ENCODE results near the gene CDC37.

The CDC37 gene
- total RNA-seq = 160 to 226 reads per million in 2 donors

DNA sequence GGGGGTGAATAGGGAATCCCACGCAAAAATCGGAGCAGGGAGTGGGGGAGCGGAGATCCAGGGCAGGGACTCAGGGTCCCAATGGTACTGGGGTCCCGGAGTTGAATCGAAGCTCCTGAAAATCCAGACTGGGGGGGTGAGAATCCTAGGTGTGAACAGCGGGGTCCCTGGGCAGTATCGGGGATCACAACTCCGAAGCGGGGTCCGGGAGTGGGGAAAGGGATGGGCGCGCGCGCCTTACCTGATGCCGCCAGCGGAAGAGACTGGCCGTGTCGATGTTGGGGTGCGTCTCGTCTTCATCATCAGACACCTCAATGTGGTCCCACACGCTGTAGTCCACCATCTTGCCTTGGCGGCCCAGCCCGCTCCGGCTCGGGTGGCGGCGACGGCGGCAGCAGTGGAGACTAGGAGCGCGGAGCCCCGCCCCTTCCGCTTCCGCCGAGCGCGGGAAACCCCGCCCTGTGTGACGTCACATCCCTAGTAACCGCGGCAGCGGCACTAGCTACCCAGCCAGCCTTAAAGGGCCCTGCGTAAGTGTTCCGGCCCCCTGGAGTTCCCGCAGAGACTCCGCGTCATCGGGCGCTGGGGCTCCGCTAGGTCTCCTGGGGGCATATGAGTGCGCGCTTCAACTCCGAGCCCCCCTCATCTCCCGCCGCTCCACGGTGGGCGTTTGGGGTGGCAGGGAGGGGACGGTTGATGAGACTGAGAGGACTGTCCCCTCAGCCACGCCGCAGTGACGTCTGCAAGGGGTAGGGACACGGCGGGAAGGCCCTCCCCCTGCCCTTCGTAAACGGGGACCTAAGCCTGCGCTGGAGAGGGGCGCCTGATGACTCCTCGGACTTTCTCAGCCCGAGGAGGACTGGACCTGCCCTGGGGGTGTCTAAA is at the start of gene CDC37:
CDC37 (minus strand) TSS at position 406 of the 885 bp plus-strand sequence; CDS start at position 343, 63 bp downstream.
- DNase-seq = peak; percentile 96 to 97 (median 97)

DNA sequence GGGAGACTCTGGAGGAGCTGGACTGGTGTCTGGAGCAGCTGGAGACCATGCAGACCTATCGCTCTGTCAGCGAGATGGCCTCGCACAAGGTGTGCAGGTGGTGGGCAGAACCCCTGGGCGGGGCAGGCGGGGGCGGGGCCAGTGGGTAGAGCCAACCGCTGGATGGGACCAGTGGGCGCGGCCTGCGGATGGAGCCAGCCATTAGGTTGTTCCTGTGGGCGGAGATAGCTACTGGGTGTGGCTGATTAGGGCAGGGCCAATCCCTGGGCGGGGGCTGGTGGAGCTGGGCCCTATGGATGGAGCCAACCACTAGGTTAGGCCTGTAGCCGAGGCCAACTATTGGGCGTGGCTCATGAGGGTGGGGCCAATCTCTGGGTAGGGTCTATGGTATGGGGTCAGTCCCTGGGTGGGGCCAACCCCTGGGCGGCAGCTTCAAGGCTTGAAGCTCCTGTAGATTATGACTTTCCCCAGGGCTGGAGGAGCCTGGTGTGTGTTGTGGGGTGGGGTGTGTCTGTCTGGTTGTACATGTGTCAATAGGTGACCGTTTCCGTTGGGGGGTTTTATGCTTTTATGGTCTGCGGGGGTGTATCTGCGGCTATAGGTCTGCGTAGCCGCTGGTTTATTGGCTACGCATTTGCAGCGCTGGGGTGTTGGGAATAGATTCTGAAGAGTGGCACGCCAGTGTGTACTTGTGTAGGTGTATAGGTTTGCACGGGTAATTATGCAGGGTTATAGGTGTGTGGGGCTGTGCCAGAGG is 47.7 kb upstream of the CDC37 start:
- no peak for DNase-seq

DNA sequence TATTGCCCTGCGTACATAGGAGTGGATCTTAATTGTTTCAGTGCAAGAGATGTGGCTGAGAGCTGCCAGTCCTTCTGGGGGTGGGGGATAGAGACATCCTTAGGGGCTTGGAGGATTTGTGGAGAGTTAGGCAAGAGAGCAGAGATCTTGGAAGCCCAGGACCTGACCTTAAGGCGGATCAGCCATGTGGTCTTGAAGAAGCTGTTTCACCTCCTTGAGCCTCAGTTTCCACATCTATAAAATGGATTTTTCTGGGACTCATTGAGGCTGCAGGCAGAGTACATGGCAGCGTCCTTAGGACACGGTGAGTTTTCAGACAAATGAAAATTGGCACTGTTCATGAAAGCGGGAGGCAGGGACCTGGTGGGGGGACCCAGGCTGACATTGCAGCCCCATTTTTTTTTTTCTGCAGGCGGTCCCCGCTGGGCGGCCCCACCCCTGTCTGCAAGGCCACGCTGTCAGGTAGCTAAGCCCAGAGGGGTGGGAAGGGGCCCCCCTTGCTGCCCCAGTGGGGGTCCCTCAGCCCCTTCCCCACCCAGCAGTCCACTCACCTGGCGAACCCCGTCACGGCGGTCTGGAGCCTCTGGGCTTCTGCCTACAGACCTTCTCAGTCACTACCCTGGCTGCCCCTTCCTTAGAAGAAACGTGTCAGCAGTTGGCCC is 47.0 kb upstream of the CDC37 start:
- DNase-seq = no peak

DNA sequence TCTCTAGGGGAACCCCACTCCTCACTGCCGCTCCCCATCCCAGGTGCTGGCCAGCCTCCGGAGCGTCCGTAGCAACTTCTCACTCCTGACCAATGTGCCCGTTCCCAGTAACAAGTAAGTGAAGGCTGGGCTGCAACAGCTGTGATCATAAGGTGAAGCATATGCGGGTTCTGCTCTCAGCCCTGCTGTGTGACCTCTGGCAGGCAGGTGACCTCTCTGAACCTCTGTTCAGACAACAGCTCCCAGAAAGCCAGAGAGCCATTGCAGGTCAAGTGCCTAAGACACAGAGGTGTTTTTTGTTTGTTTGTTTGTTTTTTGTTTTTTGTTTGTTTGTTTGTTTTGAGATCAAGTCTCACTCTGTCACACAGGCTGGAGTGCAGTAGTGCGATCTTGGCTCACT is 45.7 kb upstream of the CDC37 start:
- DNase-seq = no peak

DNA sequence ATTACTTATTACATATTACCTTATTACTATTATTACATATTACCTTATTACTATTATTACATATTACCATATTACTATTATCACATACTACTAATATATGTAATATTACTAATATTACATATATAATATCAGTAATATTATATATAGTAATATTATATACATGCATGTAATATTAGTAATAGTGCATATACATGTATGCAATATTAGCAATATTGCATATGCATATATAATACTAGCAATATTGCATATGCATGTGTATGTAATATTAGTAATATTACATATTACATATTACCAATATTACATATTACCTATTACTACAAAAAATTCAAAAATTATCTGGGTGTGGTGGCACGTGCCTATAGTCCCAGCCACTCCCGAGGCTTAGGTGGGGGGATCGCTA is 39.4 kb upstream of the CDC37 start:
- no peak for DNase-seq

DNA sequence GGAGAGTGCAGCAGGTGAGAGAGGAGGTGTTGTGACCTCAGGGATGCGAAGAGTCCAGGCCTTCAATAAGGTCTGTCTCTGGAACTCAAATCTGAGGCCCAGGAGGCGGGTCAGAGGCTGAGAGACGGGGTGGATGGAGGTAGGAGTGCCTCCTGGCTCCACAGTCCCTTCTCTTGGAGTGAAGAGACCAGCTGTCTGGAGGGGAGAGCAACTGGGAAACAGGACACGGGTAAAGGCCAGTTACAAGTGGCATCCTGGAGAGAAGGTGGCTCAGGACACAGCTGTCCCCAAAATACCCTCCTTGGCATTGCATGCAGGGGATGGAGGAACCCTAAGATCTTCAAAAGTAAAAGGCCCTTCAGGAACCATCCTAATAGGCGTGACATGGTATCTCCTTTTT is 36.2 kb upstream of the CDC37 start:
- no peak for DNase-seq

DNA sequence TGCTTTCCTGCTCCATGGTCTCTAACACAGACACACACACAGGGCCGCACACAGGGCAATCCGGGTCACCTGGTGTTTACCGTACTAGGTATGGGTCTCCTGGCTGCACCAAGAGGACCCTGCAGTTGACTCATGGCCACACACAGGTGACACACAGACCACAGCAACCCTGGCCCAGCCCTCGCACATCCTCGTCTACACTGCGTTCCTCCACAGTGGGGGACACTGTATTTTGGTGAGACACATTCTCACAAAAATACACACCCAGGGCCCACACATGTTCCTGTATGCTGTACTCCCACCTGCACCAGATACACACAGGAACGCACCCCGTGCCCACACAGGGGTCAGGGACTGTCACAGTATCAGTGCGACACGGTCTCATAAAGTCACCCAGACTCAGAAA is 29.8 kb upstream of the CDC37 start:
- DNase-seq = no peak

DNA sequence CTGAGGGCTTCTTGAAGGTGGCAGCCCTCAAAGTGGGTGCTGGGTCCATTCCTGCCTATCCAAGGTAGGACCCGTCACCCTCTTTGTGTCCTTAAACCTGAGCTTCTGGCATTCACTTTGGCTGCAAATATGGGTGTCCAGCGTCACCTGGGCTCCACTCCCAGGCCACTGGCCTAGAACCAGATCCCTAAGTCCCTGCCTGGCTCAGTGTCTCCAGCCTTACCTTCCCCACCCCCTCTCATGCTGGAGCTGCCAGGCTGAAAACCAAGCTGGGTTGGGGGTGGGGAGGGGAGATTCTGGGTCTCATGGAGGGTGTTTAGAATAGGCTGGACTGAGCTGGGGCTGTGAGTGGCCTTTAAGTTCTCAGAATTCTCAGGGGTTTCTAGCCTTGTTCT is 29.4 kb upstream of the CDC37 start:
- DNase-seq = no peak

DNA sequence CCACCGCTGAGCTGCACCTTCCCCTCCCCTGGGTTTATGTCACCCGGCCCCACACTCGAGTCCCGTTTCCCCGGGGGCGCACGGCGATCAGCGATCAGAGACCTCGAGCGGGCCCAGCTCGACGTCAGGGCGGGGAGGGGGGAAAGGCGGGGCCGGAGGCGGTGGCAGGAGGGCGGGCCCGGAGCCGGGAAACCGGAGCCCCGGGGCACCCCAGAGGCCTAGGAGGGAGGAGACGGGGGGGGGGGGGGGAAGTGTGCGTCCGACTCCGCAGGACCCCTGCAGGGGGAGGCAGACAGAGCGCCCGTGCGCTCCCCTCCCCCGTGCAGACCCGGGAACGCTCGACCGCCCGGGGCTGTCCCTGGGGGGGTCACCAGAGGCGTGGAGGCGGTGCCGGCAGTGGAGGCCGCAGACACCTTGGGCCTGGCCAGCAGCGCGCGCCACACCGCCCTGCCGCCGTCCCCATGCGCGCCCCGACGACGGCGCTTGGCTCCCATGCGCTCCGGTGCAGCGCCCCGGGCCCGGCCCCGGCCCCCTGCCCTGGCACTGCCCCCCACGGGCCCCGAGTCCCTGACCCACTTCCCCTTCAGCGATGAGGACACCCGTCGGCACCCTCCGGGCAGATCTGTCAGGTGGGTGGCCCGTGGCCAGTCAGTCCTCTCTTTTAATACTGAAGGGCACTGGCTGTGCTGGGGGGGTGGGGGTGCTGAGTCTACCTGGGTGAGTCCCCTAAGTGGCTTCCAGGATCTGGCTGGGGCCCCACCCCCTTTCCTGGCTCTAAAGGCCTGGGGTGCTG is 28.8 kb upstream of the CDC37 start:
- peak; percentile 44 to 80 (median 69) for DNase-seq

DNA sequence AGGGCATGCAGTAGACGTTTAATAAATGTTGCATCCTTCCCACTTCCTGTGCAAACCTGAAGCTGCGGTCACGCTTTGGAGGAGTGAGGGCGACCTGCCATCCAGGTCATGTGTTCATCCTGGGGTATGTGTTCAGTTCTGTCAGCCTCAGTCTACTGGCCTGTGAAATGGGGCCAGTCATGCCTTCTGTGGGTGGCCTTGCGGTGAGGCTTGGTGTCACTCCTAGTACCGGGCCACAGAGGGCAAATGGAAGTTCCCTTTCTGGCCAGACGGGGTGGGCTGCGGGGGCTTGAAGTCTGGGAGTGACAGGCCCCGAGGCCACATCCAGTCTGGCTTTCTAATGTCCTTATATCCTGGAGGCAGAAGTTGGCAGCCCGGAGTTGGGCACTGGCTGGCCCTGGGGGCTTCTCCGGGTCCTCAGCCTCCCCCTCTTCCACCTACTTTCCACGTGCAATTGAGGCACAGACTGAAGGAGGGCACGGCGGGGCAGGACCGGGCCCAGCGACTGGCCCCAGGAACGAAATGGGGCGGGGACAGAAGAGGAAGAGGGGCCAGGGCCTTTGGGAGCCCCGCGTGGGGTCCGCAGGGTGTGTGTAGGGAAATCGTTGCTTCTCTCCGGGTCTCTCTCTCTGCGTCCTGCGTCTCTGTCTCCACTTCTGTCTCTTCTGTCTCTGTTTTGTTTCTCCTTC is 28.1 kb upstream of the CDC37 start:
- DNase-seq = peak in 3 of 5 experiments; percentile 26 to 87 (median 73)

DNA sequence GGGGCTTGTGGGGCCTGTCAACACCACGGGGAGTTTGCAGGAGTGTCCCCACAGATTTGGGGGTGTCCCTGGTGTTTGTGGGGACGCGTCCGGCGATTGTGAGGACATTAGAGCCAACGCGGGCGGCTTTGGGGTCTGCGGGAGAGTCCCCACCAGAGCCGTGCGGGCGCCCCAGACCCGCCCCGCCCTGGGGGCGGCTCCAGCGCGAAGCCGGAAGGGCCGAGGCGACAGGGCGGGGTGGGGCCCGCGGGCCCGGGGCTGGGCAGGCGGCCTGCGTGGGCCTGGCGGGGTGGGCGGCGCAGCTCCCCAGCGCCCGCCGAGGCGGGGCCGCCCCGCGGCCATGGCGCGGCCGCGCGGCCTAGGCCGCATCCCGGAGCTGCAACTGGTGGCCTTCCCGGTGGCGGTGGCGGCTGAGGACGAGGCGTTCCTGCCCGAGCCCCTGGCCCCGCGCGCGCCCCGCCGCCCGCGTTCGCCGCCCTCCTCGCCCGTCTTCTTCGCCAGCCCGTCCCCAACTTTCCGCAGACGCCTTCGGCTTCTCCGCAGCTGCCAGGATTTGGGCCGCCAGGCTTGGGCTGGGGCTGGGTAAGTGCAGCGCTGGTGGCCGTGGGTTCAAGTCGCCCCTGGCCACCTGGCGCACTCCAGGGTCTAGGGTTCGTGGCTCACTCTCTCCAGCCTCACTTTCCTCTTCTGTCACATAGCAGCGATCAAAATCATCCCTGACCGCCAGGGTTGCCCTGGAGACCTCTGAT is 27.3 kb upstream of the CDC37 start:
- DNase-seq = no peak

DNA sequence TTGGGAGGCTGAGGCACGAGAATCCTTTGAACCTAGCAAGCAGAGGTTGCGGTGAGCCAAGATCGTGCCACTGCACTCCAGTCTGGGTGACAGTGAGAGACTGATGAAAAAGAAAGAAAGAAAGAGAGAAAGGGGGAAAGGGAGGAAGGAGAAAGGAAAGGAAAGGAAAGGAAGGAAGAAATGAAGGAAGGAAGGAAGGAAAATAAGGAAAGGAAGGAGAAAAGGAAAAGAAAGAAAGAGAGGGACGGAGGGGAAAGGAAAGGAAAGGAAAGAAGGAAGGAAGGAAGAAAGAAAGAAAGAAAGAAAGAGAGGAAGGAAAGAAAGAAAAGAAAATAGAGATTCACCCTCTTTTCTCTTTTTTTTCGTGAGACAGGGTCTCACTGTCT is 25.6 kb upstream of the CDC37 start:
- DNase-seq = no peak

DNA sequence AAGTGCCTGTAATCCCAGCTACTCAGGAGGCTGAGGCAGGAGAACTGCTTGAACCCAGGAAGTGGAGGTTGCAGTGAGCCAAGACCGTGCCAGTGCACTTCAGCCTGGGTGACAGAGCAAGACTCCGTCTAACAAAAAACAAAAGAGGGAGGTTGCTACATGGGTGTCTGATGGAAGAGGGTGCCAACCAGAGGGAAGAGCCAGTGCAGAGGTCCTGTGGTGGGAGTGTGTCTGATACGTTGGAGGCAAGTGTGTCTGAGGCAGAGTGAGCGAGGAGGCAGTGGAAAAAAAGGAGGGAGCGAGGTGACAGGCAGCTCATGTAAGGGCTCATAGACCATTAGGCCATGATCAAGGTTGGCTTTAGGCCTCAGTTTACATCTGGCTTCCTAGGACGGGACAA is 23.8 kb upstream of the CDC37 start:
- no peak for DNase-seq

DNA sequence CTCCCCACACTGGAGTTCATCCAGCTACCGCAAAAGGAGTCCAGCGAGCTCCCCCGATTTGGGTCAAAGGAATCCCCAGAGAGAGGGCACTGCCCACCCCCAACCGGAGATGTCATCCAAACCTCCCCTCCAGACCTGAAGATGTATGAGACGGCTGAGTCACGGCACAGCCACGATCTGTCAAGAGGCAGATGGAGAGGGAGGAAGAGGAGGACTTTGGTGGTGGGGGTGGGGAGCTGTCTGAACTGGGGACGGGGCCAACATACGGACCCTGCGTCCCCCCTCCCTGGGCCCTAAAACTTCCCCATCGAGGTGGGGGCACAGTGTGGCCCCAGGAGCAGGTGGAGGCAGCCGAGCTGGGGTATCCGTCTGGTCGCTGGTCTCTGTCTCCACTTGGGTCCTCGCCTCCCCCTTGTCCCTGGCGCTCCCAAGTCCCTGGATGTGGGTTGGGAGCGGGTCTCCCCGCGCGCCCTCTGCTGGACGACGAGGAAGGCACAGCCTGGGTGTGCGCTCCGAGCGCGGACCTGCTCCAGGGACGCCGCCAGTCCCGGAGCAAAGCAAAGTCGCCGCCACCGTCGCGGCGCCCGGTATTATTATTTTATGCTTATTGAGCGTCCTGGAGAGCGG is 20.8 kb upstream of the CDC37 start:
- peak in 4 of 5 experiments; percentile 47 to 71 (median 54) for DNase-seq

DNA sequence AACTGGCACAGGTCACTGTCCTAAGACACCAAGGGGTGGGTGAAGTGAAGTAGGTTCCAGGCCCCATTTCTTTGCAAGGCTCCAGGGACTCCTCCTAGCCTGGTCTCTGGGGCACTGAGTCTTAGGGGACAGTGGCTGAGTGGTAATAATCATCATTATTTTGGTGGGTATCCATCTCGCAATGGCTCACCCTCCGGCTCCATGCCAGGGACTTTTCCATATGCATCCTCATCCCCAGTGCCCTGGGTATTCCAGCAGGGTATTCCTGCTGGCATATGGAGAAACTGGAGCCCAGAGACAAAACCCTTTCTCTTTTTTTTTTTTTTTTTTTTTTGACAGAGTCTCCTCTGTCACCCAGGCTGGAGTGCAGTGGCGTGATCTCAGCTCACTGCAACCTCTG is 19.5 kb upstream of the CDC37 start:
- DNase-seq = no peak

DNA sequence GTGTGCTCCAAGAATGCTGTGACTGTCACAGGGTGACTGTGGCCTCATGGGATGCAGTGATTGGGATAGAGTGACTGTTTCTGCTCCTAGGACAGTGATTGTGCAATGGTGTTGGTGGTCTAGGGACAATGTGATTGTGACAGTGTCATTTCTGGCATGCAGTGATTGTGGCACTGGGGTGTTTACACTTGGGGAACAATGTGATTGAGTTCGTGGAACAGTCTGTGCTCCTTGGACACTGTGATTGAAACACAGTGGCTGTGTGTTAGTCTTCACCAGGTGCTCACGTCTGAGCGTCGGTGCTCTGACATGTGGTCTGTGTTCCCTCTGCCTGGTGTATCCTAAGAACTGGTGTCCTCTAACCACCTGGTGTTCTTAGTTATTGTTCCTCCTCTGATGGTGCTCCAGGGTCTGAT is 18.7 kb upstream of the CDC37 start:
- DNase-seq = no peak

DNA sequence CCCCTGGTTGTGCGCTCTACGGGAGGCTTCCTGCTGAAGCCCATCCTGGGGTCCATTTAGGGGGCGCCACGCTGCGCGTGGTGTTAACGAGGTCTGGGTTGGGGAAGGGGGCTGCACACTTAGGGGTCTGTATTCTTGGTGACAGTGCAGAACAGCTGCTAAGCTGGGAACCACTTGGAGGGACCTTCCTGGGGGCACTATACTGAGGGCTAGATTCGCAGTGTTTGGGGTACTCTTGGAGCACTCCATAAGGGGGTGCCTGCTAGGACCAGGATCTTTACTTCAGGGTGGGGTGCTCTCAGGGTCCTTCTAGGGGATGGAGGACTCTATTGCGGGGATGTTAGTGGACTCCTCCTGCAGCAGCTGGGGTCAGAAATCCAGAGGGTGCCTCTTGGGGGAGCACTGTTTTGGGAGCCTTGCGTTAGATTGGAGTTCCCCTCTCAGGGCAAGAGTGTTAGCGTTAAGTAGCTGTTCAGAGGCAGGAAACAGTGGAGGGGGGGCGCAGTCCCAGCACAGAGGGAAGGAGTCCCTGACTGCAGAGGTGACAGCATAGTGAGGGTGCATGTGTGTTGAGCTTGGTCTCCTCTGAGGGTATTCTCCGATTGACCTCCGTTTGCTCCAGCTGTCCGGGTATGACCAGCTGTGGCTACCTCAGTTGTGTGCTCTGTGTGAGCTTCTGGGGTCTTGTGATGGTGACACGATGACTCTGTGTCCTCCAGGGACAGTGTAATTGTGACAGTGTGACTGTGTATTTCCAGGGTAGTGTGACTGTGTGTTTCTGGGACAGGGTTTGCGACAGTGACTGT is 18.1 kb upstream of the CDC37 start:
- DNase-seq = peak in 1 of 5 experiments; percentile 69

DNA sequence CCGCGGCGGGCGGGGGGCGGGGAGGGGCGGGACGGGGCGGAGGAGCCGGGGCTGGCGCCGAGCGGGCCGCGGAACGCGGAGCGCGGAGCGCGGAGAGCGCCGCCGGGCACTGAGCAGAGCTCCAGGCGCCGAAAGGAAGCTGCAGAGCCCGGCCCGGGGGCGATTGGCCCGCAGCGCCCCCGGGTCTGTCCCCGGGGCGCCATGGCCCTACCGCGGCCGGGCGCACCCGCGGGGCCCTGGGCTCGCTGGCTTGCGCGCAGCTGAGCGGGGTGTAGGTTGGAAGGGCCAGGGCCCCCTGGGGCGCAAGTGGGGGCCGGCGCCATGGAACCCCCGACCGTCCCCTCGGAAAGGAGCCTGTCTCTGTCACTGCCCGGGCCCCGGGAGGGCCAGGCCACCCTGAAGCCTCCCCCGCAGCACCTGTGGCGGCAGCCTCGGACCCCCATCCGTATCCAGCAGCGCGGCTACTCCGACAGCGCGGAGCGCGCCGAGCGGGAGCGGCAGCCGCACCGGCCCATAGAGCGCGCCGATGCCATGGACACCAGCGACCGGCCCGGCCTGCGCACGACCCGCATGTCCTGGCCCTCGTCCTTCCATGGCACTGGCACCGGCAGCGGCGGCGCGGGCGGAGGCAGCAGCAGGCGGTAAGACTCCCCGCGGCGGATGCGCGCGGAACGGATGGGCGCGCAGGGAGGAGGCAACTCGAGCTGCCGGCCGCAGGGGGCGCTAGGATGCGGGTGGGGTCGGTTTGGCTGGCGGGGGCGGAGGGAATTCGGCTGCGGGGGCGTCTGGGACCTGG is 17.3 kb upstream of the CDC37 start, which contains the start of gene PDE4A:
PDE4A (plus strand) TSS at position 95 of the 796 bp plus-strand sequence; CDS start at position 322, 227 bp downstream.
- peak in 3 of 5 experiments; percentile 42 to 88 (median 50) for DNase-seq
